Loucy (cell line): ENCODE data around the gene SH2D3C.

Experiments
- H2AFZ ChIP-seq: fragments of 200-600 bp; sonication (generic); 2 replicates; pipeline ENCODE4 v1.6.0; 2016; ENCODE audit warnings: antibody characterized with exemption, mild to moderate bottlenecking, low read length, moderate library complexity
- H3F3A ChIP-seq: fragments of 200-600 bp; 2 replicates; pipeline ENCODE4 v1.6.0; 2016; ENCODE audit warnings: antibody characterized with exemption, low read depth, mild to moderate bottlenecking
- H3K27me3 ChIP-seq: fragments of 200-600 bp; sonication (generic); 2 replicates; pipeline ENCODE4 v1.6.1; 2014; ENCODE audit warnings: low read length, mild to moderate bottlenecking; ENCODE audit not compliant: insufficient read depth, poor library complexity, severe bottlenecking
- H3K36me3 ChIP-seq: fragments of 200-600 bp; sonication (generic); 2 replicates; pipeline ENCODE4 v1.6.1; 2016; ENCODE audit warnings: low read length; ENCODE audit not compliant: insufficient read depth
- H3K4me1 ChIP-seq: fragments of 200-600 bp; sonication (generic); 2 replicates; pipeline ENCODE4 v1.5.1; 2014; ENCODE audit warnings: low read length, mild to moderate bottlenecking; ENCODE audit not compliant: insufficient read depth, poor library complexity, severe bottlenecking
- H3K4me2 ChIP-seq: fragments of 200-600 bp; sonication (generic); 2 replicates; pipeline ENCODE4 v1.6.0; 2014; ENCODE audit warnings: antibody characterized with exemption, low read length, low read depth, mild to moderate bottlenecking; ENCODE audit not compliant: poor library complexity, severe bottlenecking
- H3K4me3 ChIP-seq: fragments of 200-600 bp; sonication (generic); 2 replicates; pipeline ENCODE4 v1.5.1; 2014; ENCODE audit warnings: low read length, mild to moderate bottlenecking, mixed read lengths; ENCODE audit not compliant: poor library complexity, severe bottlenecking
- H3K79me2 ChIP-seq: fragments of 200-600 bp; sonication (generic); 2 replicates; pipeline ENCODE4 v1.6.1; 2014; ENCODE audit warnings: low read length; ENCODE audit not compliant: insufficient read depth
- H3K9ac ChIP-seq: fragments of 200-600 bp; sonication (generic); 2 replicates; pipeline ENCODE4 v1.6.0; 2014; ENCODE audit warnings: mild to moderate bottlenecking, low read depth, low read length, moderate library complexity; ENCODE audit not compliant: poor library complexity, severe bottlenecking
- H3K9me2 ChIP-seq: fragments of 200-600 bp; sonication (generic); replicated peaks from 2 replicates; pipeline ENCODE4 v1.6.1; 2016; ENCODE audit warnings: low read depth, low read length, mixed read lengths
- H3K9me3 ChIP-seq: fragments of 200-600 bp; sonication (generic); 2 replicates; pipeline ENCODE4 v1.6.1; 2014; ENCODE audit warnings: mild to moderate bottlenecking, antibody characterized with exemption, low read length, low read depth; ENCODE audit not compliant: insufficient read depth
- H4K20me1 ChIP-seq: fragments of 200-600 bp; sonication (generic); 2 replicates; pipeline ENCODE4 v1.6.0; 2014; ENCODE audit warnings: antibody characterized with exemption, low read length, mild to moderate bottlenecking; ENCODE audit not compliant: insufficient read depth, poor library complexity, severe bottlenecking
- EZH2phosphoT487 ChIP-seq: fragments of 200-600 bp; IDR thresholded peaks from 2 replicates; pipeline ENCODE4 v1.6.1; 2018; ENCODE audit warnings: antibody characterized with exemption, mild to moderate bottlenecking, moderate library complexity, borderline replicate concordance
- TF ChIP-seq, protein P1 (sequence below): fragments of 200-600 bp; sonication (generic); conservative IDR thresholded peaks from 2 replicates; pipeline ENCODE4 v1.5.1; 2014; ENCODE audit warnings: mild to moderate bottlenecking, antibody characterized with exemption, low read length

Gene SH2D3C

DNA sequence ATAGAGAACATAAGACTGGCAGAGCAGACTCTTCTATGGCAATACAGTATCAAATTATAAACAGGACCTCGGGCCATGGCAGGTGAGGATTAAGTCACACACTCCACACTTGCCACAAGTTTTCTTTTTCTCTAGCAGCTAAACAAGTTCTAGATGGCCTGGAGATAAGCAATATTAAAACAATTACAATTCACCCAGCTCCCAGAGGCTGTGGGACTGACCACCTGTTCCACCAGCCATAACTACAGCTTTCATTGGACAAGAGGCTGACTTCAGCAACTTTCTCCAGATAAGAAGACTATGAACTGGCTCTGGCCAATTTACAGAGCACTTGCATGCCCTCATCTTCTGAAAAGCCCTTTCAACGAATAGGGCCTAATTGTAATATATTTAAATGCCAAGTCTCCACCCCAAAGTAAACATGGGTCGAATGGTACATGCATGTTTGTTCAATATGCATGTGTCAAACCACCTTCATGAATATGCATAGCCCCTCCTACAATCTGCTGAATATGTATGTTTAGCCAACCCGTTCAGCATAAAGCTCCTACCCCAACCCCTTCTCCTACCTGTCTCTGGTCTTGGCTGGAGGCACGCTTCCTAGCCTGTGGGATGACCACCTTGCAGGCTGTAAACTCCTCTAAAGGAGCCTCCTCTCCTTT lies 77.7 kb downstream of the SH2D3C start:
- H3K79me2 ChIP-seq = no peaks in the 10 kb centered on the region
- H3K9ac ChIP-seq = no peak overlapping the region
- no peak overlapping the region for H3K4me3 ChIP-seq
- no peaks in the 10 kb centered on the region for H3K27me3 ChIP-seq
- no peaks in the 10 kb centered on the region for H4K20me1 ChIP-seq
- H2AFZ ChIP-seq = no peak overlapping the region
- no peaks in the 10 kb centered on the region for H3K4me1 ChIP-seq
- H3F3A ChIP-seq = no peaks in the 10 kb centered on the region
- H3K9me3 ChIP-seq = no peaks in the 10 kb centered on the region
- H3K9me2 ChIP-seq = no peaks in the 10 kb centered on the region
- TF ChIP-seq, protein P1, sequence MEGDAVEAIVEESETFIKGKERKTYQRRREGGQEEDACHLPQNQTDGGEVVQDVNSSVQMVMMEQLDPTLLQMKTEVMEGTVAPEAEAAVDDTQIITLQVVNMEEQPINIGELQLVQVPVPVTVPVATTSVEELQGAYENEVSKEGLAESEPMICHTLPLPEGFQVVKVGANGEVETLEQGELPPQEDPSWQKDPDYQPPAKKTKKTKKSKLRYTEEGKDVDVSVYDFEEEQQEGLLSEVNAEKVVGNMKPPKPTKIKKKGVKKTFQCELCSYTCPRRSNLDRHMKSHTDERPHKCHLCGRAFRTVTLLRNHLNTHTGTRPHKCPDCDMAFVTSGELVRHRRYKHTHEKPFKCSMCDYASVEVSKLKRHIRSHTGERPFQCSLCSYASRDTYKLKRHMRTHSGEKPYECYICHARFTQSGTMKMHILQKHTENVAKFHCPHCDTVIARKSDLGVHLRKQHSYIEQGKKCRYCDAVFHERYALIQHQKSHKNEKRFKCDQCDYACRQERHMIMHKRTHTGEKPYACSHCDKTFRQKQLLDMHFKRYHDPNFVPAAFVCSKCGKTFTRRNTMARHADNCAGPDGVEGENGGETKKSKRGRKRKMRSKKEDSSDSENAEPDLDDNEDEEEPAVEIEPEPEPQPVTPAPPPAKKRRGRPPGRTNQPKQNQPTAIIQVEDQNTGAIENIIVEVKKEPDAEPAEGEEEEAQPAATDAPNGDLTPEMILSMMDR = no peak
- no peak for TF ChIP-seq EZH2phosphoT487
- no peak overlapping the region for H3K4me2 ChIP-seq
- no peaks in the 10 kb centered on the region for H3K36me3 ChIP-seq

DNA sequence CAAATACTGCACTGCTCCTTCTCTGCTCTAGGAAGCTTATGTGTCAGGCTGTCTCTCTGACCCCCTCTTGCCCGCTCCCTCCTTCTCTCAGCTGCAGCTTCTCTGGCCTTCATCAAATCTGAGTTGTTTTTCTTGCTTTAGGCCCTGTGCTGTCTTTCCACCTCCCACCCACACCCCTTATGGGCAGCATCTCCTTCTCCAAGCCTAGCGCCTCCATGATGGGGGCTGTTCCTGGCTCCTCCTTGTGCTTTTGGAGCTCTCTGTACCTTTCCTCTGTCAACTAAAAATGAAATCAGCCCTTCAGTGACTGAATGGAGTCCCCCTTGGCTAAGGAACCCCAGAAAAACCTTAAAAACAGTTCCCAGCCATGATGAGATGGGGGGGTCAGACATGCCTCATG lies 78.3 kb downstream of the SH2D3C start:
- H3F3A ChIP-seq = no peaks in the 10 kb centered on the region
- no peaks in the 10 kb centered on the region for H3K4me1 ChIP-seq
- no peak overlapping the region for H2AFZ ChIP-seq
- no peaks in the 10 kb centered on the region for H4K20me1 ChIP-seq
- H3K9ac ChIP-seq = no peak overlapping the region
- TF ChIP-seq, protein P1 = no peak
- TF ChIP-seq EZH2phosphoT487 = no peak
- H3K4me2 ChIP-seq = no peak overlapping the region
- H3K27me3 ChIP-seq = no peaks in the 10 kb centered on the region
- no peaks in the 10 kb centered on the region for H3K79me2 ChIP-seq
- H3K9me2 ChIP-seq = no peaks in the 10 kb centered on the region
- H3K9me3 ChIP-seq = no peaks in the 10 kb centered on the region
- H3K4me3 ChIP-seq = no peak overlapping the region
- no peaks in the 10 kb centered on the region for H3K36me3 ChIP-seq

DNA sequence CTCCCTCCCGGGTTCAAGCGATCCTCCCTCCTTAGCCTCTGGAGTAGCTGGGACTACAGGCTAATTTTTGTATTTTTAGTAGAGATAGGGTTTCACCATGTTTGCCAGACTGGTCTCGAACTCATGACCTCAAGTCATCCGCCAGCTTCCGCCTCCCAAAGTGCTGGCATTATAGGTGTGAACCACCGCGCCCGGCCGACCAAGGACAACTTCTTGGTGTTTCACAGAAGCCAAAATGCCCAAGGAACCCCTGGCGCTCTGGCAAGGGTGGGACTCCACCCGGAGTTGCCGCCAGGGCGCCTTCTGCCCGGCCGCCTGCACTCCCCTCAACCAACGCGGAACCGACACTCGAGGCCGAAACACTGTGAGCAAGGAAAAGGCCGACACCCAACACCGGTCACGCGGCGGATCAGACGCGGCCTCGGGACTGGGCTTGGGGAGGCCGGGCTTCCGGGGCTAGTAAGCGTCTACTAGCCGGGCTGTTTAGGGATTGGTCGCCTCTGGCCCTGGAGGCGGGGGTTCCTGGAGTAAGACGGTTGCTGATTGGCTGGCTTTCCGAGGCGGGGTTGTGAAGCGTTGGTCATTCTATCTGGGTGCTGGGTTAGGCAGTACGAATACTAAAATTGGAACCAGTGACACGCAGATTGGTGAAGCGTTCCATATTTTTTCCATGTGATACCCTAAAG lies 79.3 kb downstream of the SH2D3C start:
- H3K9ac ChIP-seq = no peak overlapping the region
- no peaks in the 10 kb centered on the region for H3K9me2 ChIP-seq
- H3K4me3 ChIP-seq = no peak overlapping the region
- no peak overlapping the region for H3K4me2 ChIP-seq
- no peaks in the 10 kb centered on the region for H3K36me3 ChIP-seq
- TF ChIP-seq, protein P1 = no peak
- TF ChIP-seq EZH2phosphoT487 = no peak
- no peaks in the 10 kb centered on the region for H3K4me1 ChIP-seq
- no peaks in the 10 kb centered on the region for H3K27me3 ChIP-seq
- H3F3A ChIP-seq = no peaks in the 10 kb centered on the region
- no peaks in the 10 kb centered on the region for H4K20me1 ChIP-seq
- no peaks in the 10 kb centered on the region for H3K9me3 ChIP-seq
- H2AFZ ChIP-seq = no peak overlapping the region
- H3K79me2 ChIP-seq = no peaks in the 10 kb centered on the region
